HG03135 (cell line): Measurements from ENCODE around the gene NFILZ.

Source experiments
- ATAC-seq: cut with Tn5 transposase; IDR thresholded peaks from one replicate; pipeline ENCODE4 v1.9.1; 2021; ENCODE audit warnings: mild to moderate bottlenecking, moderate library complexity; ENCODE audit not compliant: unreplicated experiment

Gene NFILZ

GRCh38 chr19:8629996-8630683 is at the start of gene NFILZ:
Gene NFILZ, plus strand, starts transcription at chr19:8630633. Its CDS starts 46,133 bp downstream, at chr19:8676766.
- no peak for ATAC-seq

GRCh38 chr19:8580710-8581281 is 49.6 kb upstream of the NFILZ start:
- no peak for ATAC-seq

GRCh38 chr19:8584965-8585893 is 45.2 kb upstream of the NFILZ start:
- no peak for ATAC-seq

GRCh38 chr19:8585894-8586750 is 44.3 kb upstream of the NFILZ start:
- ATAC-seq, result no peak

- ATAC-seq, result no peak
Measured at GRCh38 chr19:8589177-8589714, 41.2 kb upstream of the NFILZ start.

- ATAC-seq, result no peak
Measured at GRCh38 chr19:8592231-8593009, 38.0 kb upstream of the NFILZ start.

GRCh38 chr19:8593931-8594330 is 36.5 kb upstream of the NFILZ start:
- ATAC-seq, result no peak

GRCh38 chr19:8595651-8596050 is 34.8 kb upstream of the NFILZ start:
- no peak for ATAC-seq

- ATAC-seq, result no peak
Measured at GRCh38 chr19:8596168-8596567, 34.3 kb upstream of the NFILZ start.

GRCh38 chr19:8600064-8600463 is 30.4 kb upstream of the NFILZ start:
- no peak for ATAC-seq

- no peak for ATAC-seq
Measured at GRCh38 chr19:8600816-8601215, 29.6 kb upstream of the NFILZ start.

- no peak for ATAC-seq
Measured at GRCh38 chr19:8601796-8602195, 28.6 kb upstream of the NFILZ start.

GRCh38 chr19:8605514-8605913 is 24.9 kb upstream of the NFILZ start:
- ATAC-seq, result no peak

GRCh38 chr19:8607386-8607785 is 23.0 kb upstream of the NFILZ start:
- ATAC-seq, result no peak

- ATAC-seq, result no peak
Measured at GRCh38 chr19:8608941-8609278, 21.5 kb upstream of the NFILZ start.

- no peak for ATAC-seq
Measured at GRCh38 chr19:8609279-8610040, 21.0 kb upstream of the NFILZ start.

GRCh38 chr19:8610041-8610935 is 20.1 kb upstream of the NFILZ start, which contains the start of gene ADAMTS10:
Gene ADAMTS10, minus strand, starts transcription at chr19:8610715. Its CDS starts 5,005 bp downstream, at chr19:8605710.
- ATAC-seq, result no peak

- no peak for ATAC-seq
Measured at GRCh38 chr19:8610936-8611300, 19.5 kb upstream of the NFILZ start.
